ENCODE measurements around the gene TNIK.

GRCh38 chr3:171498921-171499320 is 38.7 kb upstream of the TNIK start:
- TF ChIP-seq TAF1 (IDR thresholded peaks at IDR 0.05; ENCODE audit: borderline replicate concordance, low read depth, low read length) (no peak), POLR2AphosphoS5 (IDR thresholded peaks at IDR 0.05; ENCODE audit: low read depth, low read length) (no peak)

Measured in GM12892 (cell line).